Glutamatergic neuron (in vitro differentiated cells): ENCODE data around the gene SLC46A3. TPM values are rescaled to one million over a fixed set of nuclear protein-coding genes. Genes with fewer than 3 reads are reported as not detected.

Source experiments
- DNase-seq: peaks from one replicate; pipeline ENCODE4 v3.0.0; 2022
- H3K27ac Mint-ChIP-seq: one replicate; pipeline ENCODE4 v1.8.0; 2020; ENCODE audit warnings: mild to moderate bottlenecking, mixed read lengths, inconsistent platforms; ENCODE audit not compliant: unreplicated experiment
- H3K27me3 Mint-ChIP-seq: one replicate; pipeline ENCODE4 v1.8.0; 2020; ENCODE audit warnings: mild to moderate bottlenecking, moderate library complexity, mixed read lengths, inconsistent platforms; ENCODE audit not compliant: unreplicated experiment
- H3K36me3 Mint-ChIP-seq: one replicate; pipeline ENCODE4 v1.8.0; 2020; ENCODE audit warnings: mild to moderate bottlenecking, mixed read lengths, inconsistent platforms; ENCODE audit not compliant: unreplicated experiment
- H3K4me1 Mint-ChIP-seq: one replicate; pipeline ENCODE4 v1.8.0; 2020; ENCODE audit warnings: mild to moderate bottlenecking, low read depth, mixed read lengths, inconsistent platforms; ENCODE audit not compliant: unreplicated experiment
- H3K4me3 Mint-ChIP-seq: one replicate; pipeline ENCODE4 v1.8.0; 2020; ENCODE audit warnings: mild to moderate bottlenecking, mixed read lengths, inconsistent platforms; ENCODE audit not compliant: unreplicated experiment
- H3K9me3 Mint-ChIP-seq: one replicate; pipeline ENCODE4 v1.8.0; 2020; ENCODE audit warnings: mild to moderate bottlenecking, moderate library complexity, mixed read lengths, inconsistent platforms; ENCODE audit not compliant: unreplicated experiment
- total RNA-seq: library from RNA; stranded (reverse); fragmentation: NEBNext Ultra II Directional; extraction: Animal tissue kit (Norgen Biotek cat#: 25700); gene quantifications from one replicate; pipeline ENCODE4 v1.2.1, GENCODE V29; 2021; ENCODE audit not compliant: unreplicated experiment
- TF ChIP-seq, protein P1 (sequence below): fragments of 200-600 bp; sonication (generic); IDR thresholded peaks from one replicate; pipeline ENCODE4 v1.5.0; 2021; ENCODE audit not compliant: partially characterized antibody, unreplicated experiment

The SLC46A3 gene
- total RNA-seq, 1 donor from 2014 or later = 2.3 TPM

DNA sequence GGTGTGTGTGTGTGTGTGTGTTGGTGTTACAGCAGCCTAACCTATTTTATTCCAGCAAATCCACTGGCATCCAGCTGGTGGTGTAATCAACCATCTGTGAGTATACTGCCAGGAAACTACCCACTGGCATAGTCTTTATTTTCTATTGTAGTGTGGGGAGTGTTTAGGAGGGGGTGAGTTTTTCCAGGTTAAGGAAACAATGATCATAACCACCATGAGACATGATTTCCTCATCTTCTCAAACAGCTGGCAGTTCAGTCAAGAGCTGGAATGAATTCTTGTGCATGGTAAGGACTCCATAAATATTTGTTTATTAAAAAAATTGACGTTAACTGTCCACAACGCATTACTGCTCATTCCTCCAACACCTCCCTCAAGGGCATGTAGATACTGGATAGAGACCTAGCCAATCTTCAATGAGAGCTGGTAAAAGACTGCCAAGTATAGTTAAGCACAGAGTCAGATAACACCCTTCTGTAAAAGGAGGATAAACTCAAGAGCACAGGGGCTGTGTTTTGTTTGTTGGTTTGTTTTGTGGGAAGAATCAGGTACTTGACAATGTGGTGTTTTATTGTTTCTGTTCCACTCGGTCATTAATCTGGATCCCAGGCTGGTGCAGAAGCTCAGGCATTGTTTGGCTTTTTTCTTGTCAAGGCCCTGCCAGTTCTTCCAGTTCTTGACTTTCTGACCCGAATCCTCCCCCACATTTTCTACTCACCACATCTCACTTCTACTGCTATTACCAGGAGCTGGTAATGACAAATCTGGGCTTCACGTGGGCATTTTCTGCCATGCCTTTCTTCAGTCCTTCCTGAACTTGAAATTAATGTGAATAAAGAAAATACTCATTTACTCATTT, 31.6 kb upstream of the SLC46A3 start:
- no peaks in the 10 kb centered on the region for H3K9me3 Mint-ChIP-seq
- H3K4me3 Mint-ChIP-seq = no peak overlapping the region
- H3K27ac Mint-ChIP-seq = no peak overlapping the region
- H3K36me3 Mint-ChIP-seq = peaks cover 3% of the 10 kb centered on the region
- no peak for DNase-seq
- H3K4me1 Mint-ChIP-seq = no peaks in the 10 kb centered on the region
- peaks cover 8% of the 10 kb centered on the region for H3K27me3 Mint-ChIP-seq
- TF ChIP-seq, protein P1, sequence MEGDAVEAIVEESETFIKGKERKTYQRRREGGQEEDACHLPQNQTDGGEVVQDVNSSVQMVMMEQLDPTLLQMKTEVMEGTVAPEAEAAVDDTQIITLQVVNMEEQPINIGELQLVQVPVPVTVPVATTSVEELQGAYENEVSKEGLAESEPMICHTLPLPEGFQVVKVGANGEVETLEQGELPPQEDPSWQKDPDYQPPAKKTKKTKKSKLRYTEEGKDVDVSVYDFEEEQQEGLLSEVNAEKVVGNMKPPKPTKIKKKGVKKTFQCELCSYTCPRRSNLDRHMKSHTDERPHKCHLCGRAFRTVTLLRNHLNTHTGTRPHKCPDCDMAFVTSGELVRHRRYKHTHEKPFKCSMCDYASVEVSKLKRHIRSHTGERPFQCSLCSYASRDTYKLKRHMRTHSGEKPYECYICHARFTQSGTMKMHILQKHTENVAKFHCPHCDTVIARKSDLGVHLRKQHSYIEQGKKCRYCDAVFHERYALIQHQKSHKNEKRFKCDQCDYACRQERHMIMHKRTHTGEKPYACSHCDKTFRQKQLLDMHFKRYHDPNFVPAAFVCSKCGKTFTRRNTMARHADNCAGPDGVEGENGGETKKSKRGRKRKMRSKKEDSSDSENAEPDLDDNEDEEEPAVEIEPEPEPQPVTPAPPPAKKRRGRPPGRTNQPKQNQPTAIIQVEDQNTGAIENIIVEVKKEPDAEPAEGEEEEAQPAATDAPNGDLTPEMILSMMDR = no peak

DNA sequence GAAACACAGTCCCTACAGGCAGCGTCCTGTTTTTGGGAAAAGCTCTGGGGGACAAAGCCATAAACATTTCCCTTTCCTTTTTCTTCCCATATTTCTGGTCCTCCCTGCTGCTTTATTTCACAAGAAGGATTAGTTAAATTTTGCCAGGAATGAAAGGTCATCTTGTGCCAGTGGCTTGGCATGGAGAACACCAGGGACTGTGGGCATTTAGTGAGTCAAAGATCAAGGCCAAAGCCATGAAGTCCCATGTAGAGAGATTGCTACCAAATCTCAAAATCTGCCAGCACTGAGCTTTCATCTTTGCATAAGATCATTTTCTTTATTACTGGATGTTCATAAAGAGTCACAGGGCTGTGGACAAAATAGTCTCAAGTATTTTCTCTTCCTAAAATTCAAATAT, 29.1 kb upstream of the SLC46A3 start:
- Mint-ChIP-seq H3K27ac (no peak overlapping the region), H3K27me3 (peaks cover 2% of the 10 kb centered on the region), H3K4me1 (no peaks in the 10 kb centered on the region), H3K36me3 (no peaks in the 10 kb centered on the region), H3K4me3 (no peak overlapping the region), H3K9me3 (no peaks in the 10 kb centered on the region)
- TF ChIP-seq, protein P1 = no peak
- no peak for DNase-seq

DNA sequence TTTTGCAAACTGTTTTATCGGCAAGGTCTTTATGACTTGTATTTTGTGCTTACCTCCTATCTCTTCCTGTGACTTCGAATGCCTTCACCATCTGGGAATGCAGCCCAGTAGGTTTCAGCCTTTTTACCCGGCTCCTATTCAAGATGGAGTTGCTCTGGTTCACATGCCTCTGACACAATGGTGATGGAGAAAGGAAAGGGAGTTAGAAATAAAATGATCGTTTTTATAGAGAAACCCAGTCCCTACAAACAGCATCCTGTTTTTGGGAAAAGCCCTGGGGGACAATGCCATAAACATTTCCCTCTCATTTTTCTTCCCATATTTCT, 27.5 kb upstream of the SLC46A3 start:
- Mint-ChIP-seq H3K36me3 (no peaks in the 10 kb centered on the region), H3K27ac (no peak overlapping the region), H3K27me3 (peaks cover 2% of the 10 kb centered on the region), H3K4me3 (no peak overlapping the region), H3K9me3 (no peaks in the 10 kb centered on the region), H3K4me1 (no peaks in the 10 kb centered on the region)
- TF ChIP-seq, protein P1 = no peak
- DNase-seq = no peak

DNA sequence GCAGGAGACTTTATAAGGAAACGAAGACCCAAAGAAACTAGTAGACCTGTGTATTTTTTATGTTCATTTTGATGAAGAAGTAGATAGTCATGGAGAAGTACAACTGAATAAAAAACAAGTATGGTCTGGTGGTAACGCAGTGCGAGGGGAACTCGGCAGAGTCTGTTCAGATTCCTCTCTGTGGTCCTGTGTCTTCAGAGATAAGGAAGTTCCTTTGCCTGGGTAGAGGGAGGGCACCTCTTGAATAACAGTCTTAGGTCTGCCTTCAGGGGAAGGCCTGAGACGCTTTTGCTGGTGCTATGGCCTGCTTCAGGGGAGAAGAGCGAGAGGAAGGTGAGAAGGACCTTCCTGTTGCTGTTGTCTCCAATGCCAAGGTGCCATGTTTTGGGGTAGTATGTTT, 25.9 kb upstream of the SLC46A3 start:
- no peaks in the 10 kb centered on the region for H3K4me1 Mint-ChIP-seq
- H3K9me3 Mint-ChIP-seq = no peaks in the 10 kb centered on the region
- H3K27ac Mint-ChIP-seq = no peak overlapping the region
- no peak overlapping the region for H3K4me3 Mint-ChIP-seq
- no peaks in the 10 kb centered on the region for H3K36me3 Mint-ChIP-seq
- no peak for DNase-seq
- H3K27me3 Mint-ChIP-seq = peaks cover 2% of the 10 kb centered on the region
- TF ChIP-seq, protein P1 = no peak

GRCh38 chr13:28744091-28744536, 25.3 kb upstream of the SLC46A3 start:
- Mint-ChIP-seq H3K36me3 (no peaks in the 10 kb centered on the region), H3K27me3 (peaks cover 2% of the 10 kb centered on the region), H3K4me3 (no peak overlapping the region), H3K27ac (no peak overlapping the region), H3K4me1 (no peaks in the 10 kb centered on the region), H3K9me3 (no peaks in the 10 kb centered on the region)
- TF ChIP-seq, protein P1 = no peak
- DNase-seq = no peak
